Skeletal muscle cell (primary cell): ENCODE data around the gene MNX1.

Experiments
- DNase-seq: peaks from one replicate; pipeline ENCODE4 v3.0.0-alpha.2; 2010; ENCODE audit warnings: low read depth
- H3K4me3 ChIP-seq: 2 replicates; pipeline ENCODE4 v1.5.1; 2011; ENCODE audit warnings: low read depth, mild to moderate bottlenecking, control low read depth, low read length, moderate library complexity

Gene MNX1

DNA sequence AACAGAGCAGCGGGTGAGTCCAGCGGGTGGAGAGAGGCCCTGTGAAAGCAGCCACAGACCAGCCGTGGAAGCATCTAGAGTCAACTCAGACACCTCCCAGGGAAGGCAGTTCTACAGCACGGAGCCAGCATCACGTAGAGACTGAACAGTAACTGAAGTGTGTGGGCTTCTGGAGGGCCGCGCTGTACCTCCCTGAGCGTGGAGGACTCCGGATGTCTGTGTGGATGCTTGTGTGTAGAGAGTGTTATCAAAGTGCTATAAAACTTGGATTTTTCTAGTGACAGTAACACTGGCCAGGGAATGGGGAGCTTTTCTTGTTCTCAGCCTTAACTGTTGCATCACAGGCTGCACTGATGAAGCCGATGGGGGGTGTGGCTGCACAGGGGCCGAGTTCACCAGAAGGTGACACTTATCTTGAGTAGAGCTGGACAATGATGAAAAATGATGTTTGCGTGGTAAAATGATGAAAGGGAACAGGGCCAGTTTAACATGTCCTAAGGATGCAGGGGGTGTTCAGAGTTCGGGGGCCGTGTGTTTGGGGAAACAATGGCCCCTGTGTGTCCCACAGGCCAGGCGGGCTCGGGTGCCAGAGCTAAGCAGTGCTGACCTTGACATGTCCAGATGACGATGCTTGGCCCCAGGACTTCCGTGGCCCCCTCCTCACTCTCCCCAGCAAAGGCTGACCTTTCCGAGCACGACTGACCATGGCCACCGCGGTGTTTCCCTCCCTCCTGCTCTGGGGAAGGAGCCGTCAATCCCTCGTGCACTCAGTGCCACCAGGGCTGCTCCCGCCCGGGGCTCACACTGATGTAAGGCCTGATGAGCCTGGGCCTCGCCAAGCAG is 21.9 kb downstream of the MNX1 start:
- no peak for DNase-seq
- no peak overlapping the region for H3K4me3 ChIP-seq

DNA sequence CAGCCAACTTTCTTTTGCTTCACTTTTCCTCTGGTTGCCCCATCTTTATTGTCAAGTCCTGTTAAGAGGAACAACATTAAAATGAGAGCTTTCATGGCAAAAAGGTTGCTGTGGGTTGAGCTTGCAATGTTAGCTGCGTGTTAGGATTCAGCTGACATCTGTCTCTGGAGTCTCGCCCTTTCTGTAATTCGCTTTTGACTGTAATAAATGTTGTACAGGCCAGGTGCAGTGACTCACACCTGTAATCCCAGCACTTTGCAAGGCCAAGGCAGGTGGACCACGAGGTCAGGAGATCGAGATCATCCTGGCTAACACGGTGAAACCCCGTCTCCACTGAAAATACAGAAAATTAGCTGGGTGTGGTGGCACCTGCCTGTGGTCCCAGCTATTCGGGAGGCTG is 24.1 kb downstream of the MNX1 start:
- no peak overlapping the region for H3K4me3 ChIP-seq
- DNase-seq: no peak

DNA sequence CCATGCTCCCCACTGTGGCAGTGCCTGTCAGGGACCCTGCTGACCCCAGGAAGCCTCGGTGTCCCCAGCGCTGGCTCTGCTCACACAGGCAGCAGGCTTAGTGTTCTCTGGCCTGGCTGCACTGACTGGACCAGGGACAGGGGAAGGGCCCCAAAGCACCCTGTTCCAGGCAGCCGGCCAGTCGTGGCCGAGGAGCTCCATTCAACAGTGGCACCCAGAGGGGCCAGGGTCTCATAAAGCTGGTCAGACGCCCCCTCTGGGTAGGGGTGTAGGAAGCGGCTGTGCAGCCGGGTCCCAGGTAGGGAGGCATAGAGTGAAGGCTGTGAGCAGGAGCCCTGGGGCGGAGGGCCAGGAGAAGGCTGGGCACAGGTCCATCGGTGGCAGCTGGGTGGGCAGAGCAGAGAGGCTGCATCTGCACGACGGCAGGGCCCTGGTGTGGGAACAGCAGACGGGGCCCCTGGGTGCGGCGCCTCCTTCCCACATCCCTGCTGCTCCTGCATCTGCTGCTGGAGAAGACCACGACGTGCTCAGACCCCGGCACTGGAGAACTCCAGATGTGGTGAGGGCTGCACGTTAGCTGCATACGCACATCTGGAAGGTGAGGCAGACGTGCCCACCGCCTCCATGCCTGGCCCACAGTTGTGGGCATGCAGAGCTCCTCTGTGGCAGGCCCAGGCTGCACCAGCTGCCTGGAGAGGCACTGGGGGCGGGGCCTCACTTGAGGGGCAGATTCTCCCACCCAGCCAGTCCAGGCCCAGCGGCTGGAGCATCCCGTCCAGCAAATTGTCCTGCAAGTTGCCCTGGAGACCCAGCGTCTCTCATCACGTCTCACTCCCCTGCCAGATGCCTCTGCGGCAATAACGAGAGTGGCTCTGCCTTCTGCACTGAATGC is 25.1 kb downstream of the MNX1 start:
- DNase-seq: no peak
- no peak overlapping the region for H3K4me3 ChIP-seq

DNA sequence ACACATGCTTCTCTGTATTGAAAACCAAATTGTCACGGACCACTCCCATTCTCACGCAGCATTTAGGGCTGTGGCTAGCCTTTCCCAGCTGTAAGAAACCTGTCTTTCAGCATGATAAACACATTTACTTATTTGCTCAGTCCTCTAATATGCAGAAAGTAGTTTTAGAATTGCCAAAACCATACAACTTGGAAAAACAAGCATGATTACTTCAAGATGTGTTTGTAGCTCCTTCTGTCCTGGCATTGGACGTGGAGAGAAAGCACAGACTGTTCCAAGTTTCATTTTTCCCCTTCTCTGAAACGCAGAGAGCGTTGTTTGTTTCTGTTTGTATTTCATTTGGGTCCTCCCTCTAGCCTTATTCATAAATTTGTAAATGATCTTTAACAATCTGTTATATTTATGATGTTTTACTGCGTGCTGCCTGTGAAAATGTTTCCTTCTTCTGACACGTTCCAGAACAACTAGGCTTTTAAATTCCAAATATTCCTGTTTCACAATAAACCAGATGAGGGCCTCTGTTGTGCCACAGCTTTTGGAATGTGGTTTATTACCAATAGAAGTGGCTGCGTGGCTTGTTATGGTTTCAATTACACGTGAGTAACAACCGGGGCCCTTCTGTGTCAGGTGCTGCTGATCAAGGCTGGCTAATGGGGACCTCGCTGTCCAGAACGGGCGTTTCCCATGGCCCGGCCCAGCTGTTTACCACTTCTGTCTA is 26.1 kb downstream of the MNX1 start:
- peak overlapping the region; percentile 27 for H3K4me3 ChIP-seq
- peak; percentile 16 for DNase-seq

DNA sequence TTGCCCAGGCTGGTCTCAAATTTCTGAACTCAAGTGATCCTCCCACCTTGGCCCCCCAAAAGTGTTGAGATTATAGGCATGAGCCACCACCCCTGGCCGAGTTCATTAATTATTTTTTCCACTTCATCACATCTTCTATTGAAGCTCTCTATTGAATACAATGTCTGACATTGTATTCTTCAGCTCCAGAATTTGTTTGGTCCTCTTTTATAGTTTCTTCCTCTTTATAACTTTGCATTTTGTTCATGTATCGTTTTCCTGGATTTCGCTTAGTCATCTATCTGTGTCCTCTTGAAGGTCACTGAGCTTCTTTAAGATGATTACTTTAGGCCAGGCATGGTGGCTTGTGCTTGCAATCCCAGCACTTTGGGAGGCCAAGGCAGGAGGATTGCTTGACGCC is 30.8 kb downstream of the MNX1 start:
- no peak overlapping the region for H3K4me3 ChIP-seq
- DNase-seq: no peak

DNA sequence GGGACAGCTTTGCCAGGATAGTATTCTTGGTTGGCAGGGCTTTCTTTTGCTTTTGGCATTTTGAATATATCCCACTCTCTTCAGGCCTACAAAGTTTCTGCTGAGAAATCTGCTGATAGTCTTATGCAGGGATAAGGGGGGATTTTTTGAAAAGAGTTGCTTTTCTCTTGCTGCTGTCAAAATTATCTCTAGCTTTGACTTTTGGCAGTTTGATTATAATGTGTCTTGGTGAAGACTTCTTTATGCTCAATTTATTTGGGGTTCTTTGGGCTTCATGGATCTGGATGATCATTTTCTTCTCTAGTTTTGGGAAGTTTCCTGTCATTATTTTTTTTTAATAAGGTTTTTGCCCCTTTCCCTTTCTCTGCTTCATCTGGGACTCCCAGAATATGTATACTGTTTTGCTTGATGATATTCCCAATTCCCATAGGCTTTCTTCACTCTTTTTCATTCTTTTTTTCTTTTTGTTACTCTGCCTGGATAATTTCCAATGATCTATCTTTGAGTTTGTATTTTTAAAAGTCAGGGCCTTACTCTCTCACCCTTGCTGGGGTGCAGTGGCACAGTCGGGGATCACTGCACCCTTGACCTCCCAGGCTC is 31.4 kb downstream of the MNX1 start:
- no peak overlapping the region for H3K4me3 ChIP-seq
- no peak for DNase-seq

DNA sequence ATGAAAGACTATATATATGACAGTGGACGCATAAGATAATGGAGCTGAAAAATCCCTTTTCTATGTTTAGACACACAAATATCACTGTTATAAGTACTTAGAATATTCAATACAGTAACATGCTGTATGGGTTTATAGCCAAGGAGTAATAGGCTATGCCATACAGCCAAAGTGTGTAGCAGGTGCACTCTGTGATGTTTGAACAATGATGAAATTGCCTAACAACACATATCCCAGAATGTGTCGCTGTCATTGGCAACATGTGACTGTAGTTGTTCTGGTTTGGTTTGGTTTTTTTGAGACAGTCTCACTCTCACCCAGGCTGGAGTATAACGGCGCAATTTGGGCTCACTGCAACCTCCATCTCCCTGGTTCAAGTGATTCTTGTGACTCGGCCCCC is 34.8 kb downstream of the MNX1 start:
- H3K4me3 ChIP-seq: no peak overlapping the region

DNA sequence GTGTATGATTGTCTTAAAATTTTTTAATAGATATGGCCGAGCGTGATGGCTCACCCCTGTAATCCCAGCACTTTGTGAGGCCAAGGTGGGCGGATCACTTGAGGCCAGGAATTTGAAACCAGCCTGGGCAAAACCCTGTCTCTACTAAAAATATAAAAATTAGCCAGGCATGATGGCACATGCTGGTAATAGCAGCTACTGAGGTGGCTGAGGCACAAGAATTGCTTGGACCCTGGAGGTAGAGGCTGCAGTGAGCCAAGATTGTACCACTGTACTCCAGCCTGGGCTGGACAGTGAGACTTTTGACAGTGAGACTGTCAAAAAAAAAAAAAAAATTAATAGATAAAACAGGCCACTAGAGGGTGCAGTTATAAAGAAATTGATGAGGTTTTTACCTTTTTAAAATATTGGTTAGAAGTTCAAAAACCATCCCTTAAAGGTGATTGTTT is 40.5 kb downstream of the MNX1 start:
- no peak for DNase-seq
- H3K4me3 ChIP-seq: no peak overlapping the region

More for the DNA sequence above, 34.8 kb downstream of the MNX1 start:
- no peak for DNase-seq

DNA sequence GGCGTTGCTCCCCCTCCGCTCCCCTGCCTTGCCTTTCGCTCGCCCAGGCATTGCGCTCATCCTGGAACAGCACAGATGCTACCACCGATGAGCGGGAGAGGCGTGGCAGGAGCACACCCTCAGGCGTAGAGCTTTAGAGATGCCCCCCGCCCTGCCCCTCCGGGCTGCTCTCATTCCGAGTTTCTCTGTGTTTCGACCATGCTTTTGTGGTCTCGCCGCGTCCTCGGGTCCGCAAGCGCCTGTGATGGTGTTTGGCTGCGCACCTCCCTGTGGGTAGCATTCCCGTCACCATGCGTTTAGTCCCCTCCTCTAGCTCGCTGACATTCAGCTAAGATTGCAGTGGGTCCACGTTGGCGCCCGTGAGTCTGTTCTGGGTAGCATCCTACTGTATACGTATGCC is 42.3 kb downstream of the MNX1 start:
- no peak for DNase-seq
- H3K4me3 ChIP-seq: no peak overlapping the region

DNA sequence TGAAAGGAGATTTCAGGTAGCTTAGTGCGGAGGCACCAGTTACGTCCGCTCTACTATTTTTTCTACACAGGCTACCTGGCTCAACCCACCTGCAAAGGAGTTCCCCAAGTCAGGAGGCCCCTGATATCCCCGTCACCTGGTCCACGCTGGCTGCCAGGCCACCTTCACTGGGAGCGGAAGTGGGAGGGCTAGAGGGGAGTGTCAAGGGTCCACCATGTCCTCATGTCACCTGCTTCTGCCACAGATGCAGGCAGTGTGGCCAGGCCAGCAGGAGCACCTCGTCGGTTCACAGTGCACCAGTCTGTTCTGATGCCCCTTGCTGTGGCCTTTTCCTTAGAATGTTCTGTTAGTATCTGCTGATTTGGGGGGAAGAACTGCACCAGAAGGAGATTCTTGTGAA is 44.1 kb downstream of the MNX1 start:
- H3K4me3 ChIP-seq: no peak overlapping the region
- DNase-seq: no peak

DNA sequence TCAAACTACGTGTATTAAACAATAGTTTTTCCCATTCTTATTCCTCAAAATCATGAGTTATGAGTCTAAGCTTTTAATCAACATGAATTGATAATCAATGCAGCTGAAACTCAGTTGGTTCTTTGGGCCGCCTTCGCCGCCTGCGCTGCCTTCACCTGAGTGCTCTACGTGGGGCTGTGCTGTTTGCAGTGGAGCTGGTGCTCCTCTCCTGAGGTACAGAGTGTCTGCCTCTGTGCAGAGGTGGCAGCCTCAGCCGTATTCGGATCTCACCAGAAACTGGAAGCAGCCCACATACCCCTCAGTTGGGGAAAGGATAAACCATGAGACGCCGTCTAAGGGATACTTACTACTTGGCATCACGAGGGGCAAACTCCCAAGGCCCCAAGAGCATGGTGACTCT is 45.5 kb downstream of the MNX1 start:
- DNase-seq: no peak
- no peak overlapping the region for H3K4me3 ChIP-seq

DNA sequence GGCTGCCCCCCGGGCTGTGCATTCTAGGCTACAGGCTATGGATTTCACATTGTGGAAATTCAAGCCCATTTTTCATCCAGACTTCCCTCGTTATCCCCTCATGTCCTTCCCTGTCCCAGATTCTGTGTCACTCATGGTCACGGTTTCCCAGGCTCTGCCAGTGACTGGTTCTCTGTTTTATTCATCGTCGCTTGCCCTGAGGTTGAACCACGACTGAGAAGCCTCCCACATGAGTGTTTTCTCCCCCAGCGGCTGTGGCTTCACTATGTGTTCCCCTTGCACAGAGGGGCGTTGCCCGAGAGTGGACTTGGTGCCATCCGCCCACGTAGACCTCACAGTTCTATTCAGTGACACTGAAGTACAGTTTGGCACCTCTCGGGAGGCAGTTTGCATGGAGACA is 47.0 kb downstream of the MNX1 start:
- H3K4me3 ChIP-seq: no peak overlapping the region
- DNase-seq: no peak

DNA sequence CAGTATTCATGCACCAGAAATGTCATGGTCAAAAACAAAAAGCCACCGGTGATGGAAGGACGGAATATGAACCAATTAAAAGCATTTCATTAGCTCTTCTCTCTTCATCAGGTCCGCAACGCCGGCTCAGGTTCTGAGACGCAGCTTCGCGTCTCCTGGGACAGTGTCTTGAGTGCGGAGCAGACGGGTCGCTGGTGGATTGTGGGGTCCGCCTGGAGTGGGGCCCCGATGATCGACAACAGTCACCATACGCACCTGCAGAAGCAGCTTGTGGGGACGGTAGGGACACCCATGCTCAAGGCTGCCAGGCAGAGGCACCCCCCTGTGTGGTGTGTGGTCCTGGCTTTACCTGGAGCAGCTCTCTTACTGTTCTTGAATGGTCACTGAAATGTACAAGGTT is 47.6 kb downstream of the MNX1 start:
- no peak overlapping the region for H3K4me3 ChIP-seq
- DNase-seq: no peak

DNA sequence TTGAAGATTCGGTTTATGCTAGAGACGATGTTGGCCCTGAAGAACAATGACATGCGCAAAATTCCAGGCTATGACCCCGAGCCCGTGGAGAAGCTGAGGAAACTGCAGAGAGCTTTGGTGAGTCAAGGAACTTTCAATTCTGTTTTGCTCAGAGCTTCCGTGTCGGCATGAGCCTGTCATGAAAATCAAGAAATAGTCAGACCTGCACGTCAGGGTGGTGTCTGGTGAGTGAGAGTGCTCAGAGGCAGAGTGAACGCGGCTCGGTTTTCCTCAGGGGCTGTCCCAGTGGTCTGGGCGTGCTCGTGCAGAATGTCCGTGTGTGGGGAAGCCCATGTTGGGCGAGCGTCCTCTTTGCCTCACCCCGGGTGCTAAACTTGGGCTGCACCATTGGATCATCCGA is 48.3 kb downstream of the MNX1 start:
- no peak for DNase-seq

DNA sequence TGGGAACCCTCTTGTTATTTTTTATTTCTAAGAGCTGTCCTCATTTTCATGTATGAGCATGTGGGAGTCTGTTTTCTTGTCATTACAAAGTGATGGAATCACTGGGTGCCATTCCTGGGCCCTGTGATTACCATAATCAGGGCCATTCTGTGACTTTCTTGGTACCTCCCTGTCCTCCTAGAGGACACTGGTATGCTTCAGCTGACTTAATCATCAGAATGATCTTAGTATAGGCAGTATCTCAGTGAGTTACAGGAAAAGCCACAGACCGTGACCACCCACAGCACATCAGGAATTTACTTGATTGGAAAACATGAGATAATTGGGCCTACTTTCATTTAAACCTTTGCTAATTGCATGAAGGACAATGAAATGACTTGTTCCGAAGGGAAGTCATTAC is 53.7 kb downstream of the MNX1 start:
- no peak for DNase-seq
- no peak overlapping the region for H3K4me3 ChIP-seq

More for the DNA sequence above, 48.3 kb downstream of the MNX1 start:
- H3K4me3 ChIP-seq: no peak overlapping the region

DNA sequence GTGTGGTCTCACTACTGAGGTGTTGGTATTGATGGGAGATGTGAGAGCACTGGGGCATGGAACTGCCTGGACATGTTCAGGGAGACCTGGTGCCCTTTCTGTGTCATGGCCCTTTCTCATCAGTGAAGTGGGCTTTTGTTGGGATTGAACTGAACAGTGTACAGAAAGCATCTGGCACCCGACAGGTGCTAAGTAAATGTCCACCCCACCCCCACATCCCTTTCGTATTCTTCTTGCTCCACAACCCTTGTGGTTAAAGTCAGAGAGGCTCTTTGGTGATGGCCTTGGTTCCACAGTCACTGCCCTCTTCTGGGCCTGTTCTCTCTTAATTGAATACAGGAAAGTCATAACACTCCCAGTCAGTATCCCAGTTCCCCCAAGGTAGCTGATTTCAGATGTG is 55.5 kb downstream of the MNX1 start:
- DNase-seq: no peak
- H3K4me3 ChIP-seq: no peak overlapping the region
